ENCODE measurements around the gene SLC22A1. TPM values are rescaled to one million over a fixed set of nuclear protein-coding genes. Genes with fewer than 3 reads are reported as not detected.
"Not testable (repeated sequence)": the region's sequence is repeated elsewhere in the genome, so short reads cannot be mapped to it uniquely, and the experiment has no call there.

SLC22A1 gene
- total and polyA plus RNA-seq, 10 of the 15 experiments (the other 5 are each of a cell fraction or from before 2014, with no cell fraction given), result 0.09 to 0.28 (median 0.15) TPM; not detected in 3

DNA sequence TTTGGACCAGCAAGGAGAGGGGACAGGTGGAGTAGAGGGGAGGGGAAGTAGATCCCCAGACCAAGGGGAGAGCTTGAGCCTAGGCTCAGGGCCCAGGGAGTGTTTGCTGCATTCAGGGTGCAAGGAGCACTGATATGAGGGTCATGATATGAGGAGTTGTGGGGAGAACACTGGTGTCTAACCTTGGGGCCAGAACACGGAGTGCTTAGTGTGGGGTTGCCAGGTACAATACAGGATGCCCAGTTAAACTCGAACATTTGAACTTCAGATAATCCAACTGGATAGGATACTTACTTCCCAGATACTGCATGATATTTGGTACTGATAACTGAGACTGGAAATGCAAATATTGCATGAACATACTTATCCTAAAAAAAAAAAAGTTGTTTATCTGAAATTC lies 2.4 kb downstream of the SLC22A1 start:
- TF ChIP-seq, protein P1, sequence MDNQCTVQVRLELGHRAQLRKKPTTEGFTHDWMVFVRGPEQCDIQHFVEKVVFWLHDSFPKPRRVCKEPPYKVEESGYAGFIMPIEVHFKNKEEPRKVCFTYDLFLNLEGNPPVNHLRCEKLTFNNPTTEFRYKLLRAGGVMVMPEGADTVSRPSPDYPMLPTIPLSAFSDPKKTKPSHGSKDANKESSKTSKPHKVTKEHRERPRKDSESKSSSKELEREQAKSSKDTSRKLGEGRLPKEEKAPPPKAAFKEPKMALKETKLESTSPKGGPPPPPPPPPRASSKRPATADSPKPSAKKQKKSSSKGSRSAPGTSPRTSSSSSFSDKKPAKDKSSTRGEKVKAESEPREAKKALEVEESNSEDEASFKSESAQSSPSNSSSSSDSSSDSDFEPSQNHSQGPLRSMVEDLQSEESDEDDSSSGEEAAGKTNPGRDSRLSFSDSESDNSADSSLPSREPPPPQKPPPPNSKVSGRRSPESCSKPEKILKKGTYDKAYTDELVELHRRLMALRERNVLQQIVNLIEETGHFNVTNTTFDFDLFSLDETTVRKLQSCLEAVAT (IDR thresholded peaks at IDR 0.05), result no peak
- in situ Hi-C loops (cut with MboI) (no loop called here), intact Hi-C loops (cut with micrococcal nuclease; ENCODE audit: unreplicated experiment) (no loop called here)
- FAIRE-seq (no peak), DNase-seq (ENCODE audit: low read depth, low spot score) (no peak), ATAC-seq (no peak)
- Histone ChIP-seq H2AFZ (ENCODE audit: control insufficient read depth, low read depth, low read length) (no peak overlapping the region), H4K20me1 (ENCODE audit: control insufficient read depth, insufficient read depth) (no peaks in the 10 kb centered on the region), H3K36me3 (ENCODE audit: control insufficient read depth in 2 of 2, insufficient read depth in 2 of 2, low read length in 1 of 2) (no peaks in the 10 kb centered on the region), H3K4me3 (no peak overlapping the region), H3K9me3 (replicated peaks; ENCODE audit: control insufficient read depth, insufficient read depth, low read length) (no peaks in the 10 kb centered on the region), H3K27ac (ENCODE audit: control insufficient read depth, insufficient read depth) (no peak overlapping the region), H3K4me2 (ENCODE audit: control insufficient read depth, insufficient read depth) (no peak overlapping the region), H3K9ac (ENCODE audit: control insufficient read depth, insufficient read depth, low read length) (no peak overlapping the region), H3K27me3 (replicated peaks in 1 of 2; ENCODE audit: control insufficient read depth in 2 of 2, insufficient read depth in 2 of 2, low read length in 1 of 2) (no peaks in the 10 kb centered on the region), H3K79me2 (ENCODE audit: control insufficient read depth, insufficient read depth, low read length) (no peaks in the 10 kb centered on the region), H3K4me1 (ENCODE audit: control insufficient read depth, insufficient read depth, low read length) (no peaks in the 10 kb centered on the region)
- 50% methylated on average over 2 of the region's 2 CpGs for WGBS (ENCODE audit: insufficient coverage, insufficient replicate concordance, low lambda C conversion rate, missing lambda C conversion rate)
- BruUV-seq (replicated peaks), result no TSS peak
- ChIA-PET RAD21 (ENCODE audit: unreplicated experiment) (no interaction called here), POLR2A (no interaction called here), SMC1A (ENCODE audit: uncharacterized antibody, unreplicated experiment) (no interaction called here), CTCF (no interaction called here)

DNA sequence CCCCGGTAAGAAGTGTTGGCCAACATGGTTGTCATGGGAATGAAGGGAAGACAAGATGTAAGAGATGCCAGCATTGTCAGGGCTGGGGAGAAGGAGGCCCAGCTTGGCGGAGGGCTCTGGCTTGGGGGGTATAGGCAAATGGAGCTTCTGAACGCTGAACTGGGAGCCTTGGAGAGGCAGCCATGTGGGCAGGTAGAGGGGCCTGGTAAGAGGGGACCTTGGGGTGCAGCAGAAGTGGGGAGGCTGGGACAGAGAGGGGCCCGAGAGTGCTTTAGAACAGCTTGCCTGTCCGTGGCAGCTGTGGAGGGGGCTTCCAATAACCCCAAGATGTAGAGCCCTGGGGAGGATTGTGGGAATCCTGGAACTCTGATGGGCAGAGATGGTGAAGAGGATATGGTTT lies 3.0 kb downstream of the SLC22A1 start:
- CTCF ChIA-PET, result interaction anchor here (0.7 kb wide), 1 partner anchor 331 kb away, joined by 3 read pairs; no protein-coding TSS in a partner anchor
- no peak for TF ChIP-seq IRF5 (IDR thresholded peaks at IDR 0.05; ENCODE audit: borderline replicate concordance)

DNA sequence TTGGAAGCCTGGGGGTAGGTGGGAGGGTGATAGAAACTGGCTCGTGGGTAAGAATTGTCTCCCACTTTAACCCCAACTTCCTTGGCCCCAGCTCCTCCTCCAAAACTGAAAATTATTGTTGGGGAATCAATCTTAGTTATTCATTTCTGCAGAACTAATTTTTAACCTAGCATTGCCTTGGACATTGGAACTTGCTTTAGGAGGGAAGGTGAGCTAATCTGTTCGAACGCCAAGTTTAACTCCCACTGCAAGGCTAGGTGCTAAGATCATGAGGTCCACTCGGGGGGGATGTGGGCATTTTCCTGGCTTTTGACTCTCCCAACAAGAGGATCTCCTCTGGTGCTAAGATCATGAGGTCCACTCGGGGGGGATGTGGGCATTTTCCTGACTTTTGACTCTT lies 3.5 kb downstream of the SLC22A1 start:
- ATAC-seq; H3K9ac ChIP-seq (ENCODE audit: control insufficient read depth, insufficient read depth, low read length); H3K27me3 ChIP-seq (replicated peaks in 1 of 2; ENCODE audit: control insufficient read depth in 2 of 2, insufficient read depth in 2 of 2, low read length in 1 of 2); RAD21 ChIA-PET (ENCODE audit: unreplicated experiment); intact Hi-C loops (cut with micrococcal nuclease; ENCODE audit: unreplicated experiment); H3K4me3 ChIP-seq; H3K36me3 ChIP-seq (ENCODE audit: control insufficient read depth in 2 of 2, insufficient read depth in 2 of 2, low read length in 1 of 2); BruUV-seq (replicated peaks); H3K9me3 ChIP-seq (replicated peaks; ENCODE audit: control insufficient read depth, insufficient read depth, low read length); H3K4me1 ChIP-seq (ENCODE audit: control insufficient read depth, insufficient read depth, low read length); H2AFZ ChIP-seq (ENCODE audit: control insufficient read depth, low read depth, low read length); H3K4me2 ChIP-seq (ENCODE audit: control insufficient read depth, insufficient read depth); H3K27ac ChIP-seq (ENCODE audit: control insufficient read depth, insufficient read depth); H4K20me1 ChIP-seq (ENCODE audit: control insufficient read depth, insufficient read depth); POLR2A ChIA-PET; SMC1A ChIA-PET (ENCODE audit: uncharacterized antibody, unreplicated experiment); DNase-seq (ENCODE audit: low read depth, low spot score); H3K79me2 ChIP-seq (ENCODE audit: control insufficient read depth, insufficient read depth, low read length); in situ Hi-C loops (cut with MboI); FAIRE-seq: not testable (repeated sequence)
- CTCF ChIA-PET, result interaction anchor here (0.7 kb wide), 1 partner anchor 330 kb away, joined by 3 read pairs; no protein-coding TSS in a partner anchor
- WGBS (ENCODE audit: insufficient coverage, insufficient replicate concordance, low lambda C conversion rate, missing lambda C conversion rate), result 70% methylated on average over 5 of the region's 5 CpGs

More for the DNA sequence above, 3.0 kb downstream of the SLC22A1 start:
- Histone ChIP-seq H3K4me3 (no peak overlapping the region), H3K27ac (ENCODE audit: control insufficient read depth, insufficient read depth) (no peak overlapping the region), H3K9me3 (replicated peaks; ENCODE audit: control insufficient read depth, insufficient read depth, low read length) (no peaks in the 10 kb centered on the region), H3K9ac (ENCODE audit: control insufficient read depth, insufficient read depth, low read length) (no peak overlapping the region), H3K4me2 (ENCODE audit: control insufficient read depth, insufficient read depth) (no peak overlapping the region), H3K79me2 (ENCODE audit: control insufficient read depth, insufficient read depth, low read length) (no peaks in the 10 kb centered on the region), H4K20me1 (ENCODE audit: control insufficient read depth, insufficient read depth) (no peaks in the 10 kb centered on the region), H2AFZ (ENCODE audit: control insufficient read depth, low read depth, low read length) (no peak overlapping the region), H3K36me3 (ENCODE audit: control insufficient read depth in 2 of 2, insufficient read depth in 2 of 2, low read length in 1 of 2) (no peaks in the 10 kb centered on the region), H3K27me3 (replicated peaks in 1 of 2; ENCODE audit: control insufficient read depth in 2 of 2, insufficient read depth in 2 of 2, low read length in 1 of 2) (no peaks in the 10 kb centered on the region), H3K4me1 (ENCODE audit: control insufficient read depth, insufficient read depth, low read length) (no peaks in the 10 kb centered on the region)
- ChIA-PET SMC1A (ENCODE audit: uncharacterized antibody, unreplicated experiment) (no interaction called here), RAD21 (ENCODE audit: unreplicated experiment) (no interaction called here), POLR2A (no interaction called here)
- intact Hi-C loops (cut with micrococcal nuclease; ENCODE audit: unreplicated experiment), result no loop called here
- BruUV-seq (replicated peaks), result no TSS peak
- WGBS (ENCODE audit: insufficient coverage, insufficient replicate concordance, low lambda C conversion rate, missing lambda C conversion rate), result 63% methylated on average over 5 of the region's 5 CpGs
- FAIRE-seq (no peak), DNase-seq (ENCODE audit: low read depth, low spot score) (no peak), ATAC-seq (no peak)
- in situ Hi-C loops (cut with MboI), result no loop called here

Data from GM12878 (cell line).